Duodenal mucosa (tissue), 2 donors: ENCODE data around the gene COL5A3.

Experiments used
- H3K27ac ChIP-seq: one replicate; pipeline ENCODE4 v1.7.0; 2013; ENCODE audit warnings: low read depth, low read length
- H3K27me3 ChIP-seq, 2 donors: one replicate each; pipeline ENCODE4 v1.7.0; 2013; ENCODE audit warnings: low read length in 2 of 2, control low read depth in 1 of 2; ENCODE audit not compliant: insufficient read depth in 2 of 2, control insufficient read depth in 1 of 2
- H3K36me3 ChIP-seq, 2 donors: one replicate each; pipeline ENCODE4 v1.7.0; 2013; ENCODE audit warnings: low read length in 2 of 2, control low read depth in 1 of 2; ENCODE audit not compliant: insufficient read depth in 2 of 2, control insufficient read depth in 1 of 2
- H3K4me1 ChIP-seq, 2 donors: one replicate each; pipeline ENCODE4 v1.7.0; 2013; ENCODE audit warnings: low read length in 2 of 2, control low read depth in 1 of 2; ENCODE audit not compliant: insufficient read depth in 2 of 2, control insufficient read depth in 1 of 2
- H3K4me3 ChIP-seq, 2 donors: one replicate each; pipeline ENCODE4 v1.7.0; 2013; ENCODE audit warnings: low read length in 2 of 2, low read depth in 1 of 2
- H3K9ac ChIP-seq, 2 donors: one replicate each; pipeline ENCODE4 v1.7.0; 2013; ENCODE audit warnings: low read length in 2 of 2, low read depth in 1 of 2
- H3K9me3 ChIP-seq, 2 donors: one replicate each; pipeline ENCODE4 v1.7.0; 2013; ENCODE audit warnings: low read length in 2 of 2, control low read depth in 1 of 2; ENCODE audit not compliant: control insufficient read depth in 1 of 2

The COL5A3 gene

DNA sequence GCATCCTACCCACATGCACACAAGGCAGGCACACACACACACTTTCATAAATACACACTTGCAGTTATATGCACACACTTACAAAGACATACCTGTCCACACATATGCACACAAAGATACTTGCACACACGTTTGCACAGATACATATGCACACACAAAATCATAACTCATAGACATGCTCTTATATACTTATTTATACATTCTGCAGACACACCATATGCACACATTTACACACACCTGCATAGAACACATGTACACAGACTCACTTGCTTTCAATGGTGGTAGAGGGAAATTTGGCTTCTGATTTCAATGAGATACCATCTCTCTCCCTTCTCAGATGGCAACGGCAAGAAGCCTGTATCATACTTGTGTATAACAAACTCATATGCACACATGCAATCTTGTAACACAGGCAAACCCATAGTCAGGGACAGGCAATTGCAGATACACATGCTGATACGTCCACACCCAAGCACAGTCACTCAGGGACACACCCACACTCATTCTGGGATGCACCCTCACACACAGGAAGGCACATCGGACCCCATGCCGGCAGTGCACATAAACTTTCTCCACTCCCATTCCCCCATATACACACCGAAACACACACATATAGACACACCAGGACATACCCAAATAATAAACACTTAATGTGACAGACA is 98.6 kb downstream of the COL5A3 start:
- peaks cover 24 to 29% of the 10 kb centered on the region in 2 donors for H3K27me3 ChIP-seq
- H3K4me3 ChIP-seq = no peak overlapping the region
- H3K9ac ChIP-seq = no peak overlapping the region
- peaks cover 0 to 4% of the 10 kb centered on the region in 2 donors for H3K4me1 ChIP-seq
- H3K36me3 ChIP-seq = no peaks in the 10 kb centered on the region
- no peaks in the 10 kb centered on the region for H3K9me3 ChIP-seq
- H3K27ac ChIP-seq = no peak overlapping the region

DNA sequence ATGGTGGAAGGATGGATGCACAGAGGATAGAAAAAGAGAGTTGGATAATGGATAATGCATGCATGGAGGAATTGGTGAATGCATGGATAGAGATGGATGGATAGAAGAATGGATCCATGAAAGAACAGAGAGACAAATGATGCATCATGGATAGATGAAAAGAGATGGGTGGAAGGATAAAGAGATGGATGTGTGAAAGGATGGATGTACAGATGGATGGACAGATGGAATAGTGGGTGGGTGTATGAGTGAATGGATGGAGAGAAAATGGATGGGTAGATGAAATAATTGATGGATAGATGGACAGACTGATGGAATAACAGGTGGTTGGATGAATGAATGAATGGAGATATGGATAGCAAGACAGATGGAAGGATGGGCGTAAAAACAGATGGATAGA is 99.7 kb downstream of the COL5A3 start:
- Histone ChIP-seq H3K27ac (no peak overlapping the region), H3K27me3 (peaks cover 24 to 29% of the 10 kb centered on the region in 2 donors), H3K4me1 (peaks cover 0 to 4% of the 10 kb centered on the region in 2 donors), H3K4me3 (no peak overlapping the region), H3K9ac (no peak overlapping the region), H3K9me3 (no peaks in the 10 kb centered on the region), H3K36me3 (no peaks in the 10 kb centered on the region)
